H1 (cell line): ENCODE data around the gene BACE2. TPM values are rescaled to one million over a fixed set of nuclear protein-coding genes. Genes with fewer than 3 reads are reported as not detected.

Source experiments
- E2F6 ChIP-seq: IDR thresholded peaks from 2 replicates; pipeline ENCODE4 v1.6.1; 2012; ENCODE audit warnings: inconsistent platforms
- KDM1A ChIP-seq: fragments of 200-600, 300-600 bp; sonication (generic); IDR thresholded peaks from 2 replicates; pipeline ENCODE4 v1.7.1; 2016; ENCODE audit warnings: mild to moderate bottlenecking, low read length, borderline replicate concordance
- TAF7 ChIP-seq: optimal IDR thresholded peaks from 2 replicates; pipeline ENCODE3; 2011; ENCODE audit warnings: low read depth, mild to moderate bottlenecking, inconsistent platforms, low read length, moderate library complexity, borderline replicate concordance
- polyA plus RNA-seq, 7 experiments: library from polyadenylated mRNA; depleted of rRNA in 3 of 7; stranded (reverse) in 5 of 7; unstranded in 2 of 7; fragments of >200 nt in 5 of 7; fragments of 200-250 nt in 2 of 7; gene quantifications; 1 replicate in 5 of 7; 2 replicates in 1 of 7; 4 replicates in 1 of 7; pipeline versions ENCODE4 v1.2.1 to v1.2.3, GENCODE V29; 2011 to 2013; ENCODE audit warnings: missing spikeins in 2 of 7, mixed read lengths in 2 of 7
- total RNA-seq: library from RNA; stranded (reverse); fragmentation: NEBNext Ultra II Directional; extraction: Animal tissue kit (Norgen Biotek cat#: 25700); gene quantifications from 2 replicates; pipeline ENCODE4 v1.2.1, GENCODE V29; 2021

The BACE2 gene
- total and polyA plus RNA-seq, 2 of the 8 experiments (the other 6 are each of a cell fraction or from before 2014, with no cell fraction given), result 8.1 to 10.9 TPM

- TF ChIP-seq E2F6 (no peak), KDM1A (peak; percentile 66; the same call in 1 of the 2 replicates), TAF7 (no peak)
Measured at GRCh38 chr21:41147096-41147978, 20.6 kb upstream of the BACE2 start (continued).
